B cell (primary cell): ENCODE measurements around the gene CST6.

Experiments
- EZH2 ChIP-seq: IDR thresholded peaks from 2 replicates; pipeline ENCODE4 v1.6.1; 2012; ENCODE audit warnings: borderline replicate concordance, low read depth, mild to moderate bottlenecking, moderate library complexity, low read length; ENCODE audit not compliant: insufficient read depth, poor library complexity, severe bottlenecking
- TF ChIP-seq, protein P1 (sequence below): fragments of 200-600 bp; IDR thresholded peaks from one replicate; pipeline ENCODE4 v1.8.0; 2022; ENCODE audit warnings: antibody characterized with exemption, mild to moderate bottlenecking

DNA sequence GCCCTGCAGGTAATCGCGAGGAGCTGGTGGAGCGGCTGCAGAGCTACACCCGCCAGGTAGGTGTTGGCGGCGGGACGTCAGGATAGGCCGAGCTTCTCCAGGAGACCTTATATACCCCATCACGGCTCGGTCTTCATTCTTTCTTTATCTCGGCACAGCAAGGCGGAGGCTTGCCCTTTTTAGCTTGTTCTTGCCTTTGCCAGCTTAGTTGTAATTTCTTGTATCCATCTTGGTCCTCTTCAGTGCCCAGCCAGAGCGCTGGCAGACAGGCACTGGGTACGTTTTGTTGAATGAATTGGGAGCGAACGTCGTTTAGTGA is 40.8 kb downstream of the CST6 start:
- TF ChIP-seq, protein P1, sequence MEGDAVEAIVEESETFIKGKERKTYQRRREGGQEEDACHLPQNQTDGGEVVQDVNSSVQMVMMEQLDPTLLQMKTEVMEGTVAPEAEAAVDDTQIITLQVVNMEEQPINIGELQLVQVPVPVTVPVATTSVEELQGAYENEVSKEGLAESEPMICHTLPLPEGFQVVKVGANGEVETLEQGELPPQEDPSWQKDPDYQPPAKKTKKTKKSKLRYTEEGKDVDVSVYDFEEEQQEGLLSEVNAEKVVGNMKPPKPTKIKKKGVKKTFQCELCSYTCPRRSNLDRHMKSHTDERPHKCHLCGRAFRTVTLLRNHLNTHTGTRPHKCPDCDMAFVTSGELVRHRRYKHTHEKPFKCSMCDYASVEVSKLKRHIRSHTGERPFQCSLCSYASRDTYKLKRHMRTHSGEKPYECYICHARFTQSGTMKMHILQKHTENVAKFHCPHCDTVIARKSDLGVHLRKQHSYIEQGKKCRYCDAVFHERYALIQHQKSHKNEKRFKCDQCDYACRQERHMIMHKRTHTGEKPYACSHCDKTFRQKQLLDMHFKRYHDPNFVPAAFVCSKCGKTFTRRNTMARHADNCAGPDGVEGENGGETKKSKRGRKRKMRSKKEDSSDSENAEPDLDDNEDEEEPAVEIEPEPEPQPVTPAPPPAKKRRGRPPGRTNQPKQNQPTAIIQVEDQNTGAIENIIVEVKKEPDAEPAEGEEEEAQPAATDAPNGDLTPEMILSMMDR: no peak
- TF ChIP-seq EZH2: no peak
